Liver (tissue), 9 donors: Measurements from ENCODE around the gene MDP1. TPM values are rescaled to one million over a fixed set of nuclear protein-coding genes. Genes with fewer than 3 reads are reported as not detected.
"Not testable (repeated sequence)": the region's sequence is repeated elsewhere in the genome, so short reads cannot be mapped to it uniquely, and the experiment has no call there.

Experiments
- DNase-seq: peaks from one replicate; pipeline ENCODE4 v3.0.0-alpha.2; 2017; ENCODE audit warnings: low spot score
- H3K27ac ChIP-seq, 2 donors: one replicate each; pipeline ENCODE4 v1.7.0; 2013; ENCODE audit warnings: inconsistent platforms in 2 of 2, low read length in 2 of 2, control low read depth in 1 of 2, low read depth in 1 of 2, mild to moderate bottlenecking in 1 of 2
- H3K27me3 ChIP-seq, 4 donors: one replicate each; pipeline versions ENCODE4 v1.6.1 to v1.7.0; 2013; ENCODE audit warnings: low read length in 3 of 4, inconsistent platforms in 1 of 4, mild to moderate bottlenecking in 1 of 4, moderate library complexity in 1 of 4; ENCODE audit not compliant: control insufficient read depth in 4 of 4, insufficient read depth in 4 of 4
- H3K36me3 ChIP-seq, 4 donors: one replicate each; pipeline versions ENCODE4 v1.6.1 to v1.7.0; 2013; ENCODE audit warnings: low read length in 3 of 4, mild to moderate bottlenecking in 3 of 4, low read depth in 1 of 4, moderate library complexity in 1 of 4; ENCODE audit not compliant: control insufficient read depth in 4 of 4, insufficient read depth in 3 of 4
- H3K4me1 ChIP-seq, 4 donors: one replicate each; pipeline versions ENCODE4 v1.6.1 to v1.7.0; 2013; ENCODE audit warnings: low read length in 3 of 4, mild to moderate bottlenecking in 3 of 4, moderate library complexity in 1 of 4; ENCODE audit not compliant: control insufficient read depth in 4 of 4, insufficient read depth in 4 of 4
- H3K4me3 ChIP-seq, 3 donors: one replicate each; pipeline versions ENCODE4 v1.6.1 to v1.7.0; 2013; ENCODE audit warnings: low read length in 3 of 3, control low read depth in 1 of 3, low read depth in 1 of 3, mild to moderate bottlenecking in 1 of 3
- H3K9ac ChIP-seq, 2 donors: one replicate each; pipeline ENCODE4 v1.7.0; 2013; ENCODE audit warnings: low read length in 2 of 2, mild to moderate bottlenecking in 2 of 2, moderate library complexity in 2 of 2, control low read depth in 1 of 2, low read depth in 1 of 2
- H3K9me3 ChIP-seq, 4 donors: one replicate each; pipeline versions ENCODE4 v1.6.1 to v1.7.0; 2013; ENCODE audit warnings: low read length in 3 of 4; ENCODE audit not compliant: control insufficient read depth in 4 of 4
- ATF3 ChIP-seq: IDR thresholded peaks from 2 replicates; pipeline ENCODE4 v1.6.1; 2016; ENCODE audit warnings: antibody characterized with exemption
- FOXA1 ChIP-seq: IDR thresholded peaks from 2 replicates; pipeline ENCODE4 v1.6.1; 2016; ENCODE audit warnings: antibody characterized with exemption
- FOXA2 ChIP-seq: IDR thresholded peaks from 2 replicates; pipeline ENCODE4 v1.6.1; 2016; ENCODE audit warnings: antibody characterized with exemption
- GABPA ChIP-seq, 2 donors: IDR thresholded peaks in 1 of 2; conservative IDR thresholded peaks in 1 of 2; 2 replicates each; pipeline ENCODE4 v1.6.1; 2016; ENCODE audit warnings: antibody characterized with exemption in 2 of 2, mild to moderate bottlenecking in 1 of 2, moderate library complexity in 1 of 2
- HNF4A ChIP-seq, 2 donors: conservative IDR thresholded peaks; 2 replicates each; pipeline ENCODE4 v1.6.1; 2016; ENCODE audit warnings: antibody characterized with exemption in 2 of 2, mild to moderate bottlenecking in 2 of 2
- JUND ChIP-seq, 2 donors: IDR thresholded peaks; 2 replicates each; pipeline ENCODE4 v1.6.1; 2016; ENCODE audit warnings: antibody characterized with exemption in 2 of 2
- MAX ChIP-seq: IDR thresholded peaks from 2 replicates; pipeline ENCODE4 v1.6.1; 2016; ENCODE audit warnings: antibody characterized with exemption
- NR2F2 ChIP-seq: IDR thresholded peaks from 2 replicates; pipeline ENCODE4 v1.6.1; 2016; ENCODE audit warnings: antibody characterized with exemption
- RAD21 ChIP-seq, 2 donors: IDR thresholded peaks; 2 replicates each; pipeline ENCODE4 v1.6.1; 2016; ENCODE audit warnings: antibody characterized with exemption in 2 of 2, mild to moderate bottlenecking in 2 of 2
- REST ChIP-seq: IDR thresholded peaks from 2 replicates; pipeline ENCODE4 v1.6.1; 2016; ENCODE audit warnings: antibody characterized with exemption, mild to moderate bottlenecking
- RXRA ChIP-seq, 2 donors: IDR thresholded peaks; 2 replicates each; pipeline ENCODE4 v1.6.1; 2017 to 2018; ENCODE audit warnings: antibody characterized with exemption in 2 of 2, mild to moderate bottlenecking in 1 of 2
- TAF1 ChIP-seq: conservative IDR thresholded peaks from 2 replicates; pipeline ENCODE4 v1.6.1; 2016; ENCODE audit warnings: antibody characterized with exemption, mild to moderate bottlenecking
- YY1 ChIP-seq: IDR thresholded peaks from 2 replicates; pipeline ENCODE4 v1.6.1; 2016; ENCODE audit warnings: antibody characterized with exemption, mild to moderate bottlenecking
- ZBTB33 ChIP-seq: IDR thresholded peaks from 2 replicates; pipeline ENCODE4 v1.6.1; 2016; ENCODE audit warnings: antibody characterized with exemption
- WGBS: extraction: QIAGEN DNeasy Blood & Tissue Kit; methylation state at CpG from one replicate; pipeline ENCODE4 v1.1.7; 2013; 5-methylcytosine and 5-hydroxymethylcytosine counted together
- polyA plus RNA-seq, 2 donors: library from polyadenylated mRNA; stranded (reverse) in 1 of 2; unstranded in 1 of 2; fragments of 200-250 nt in 1 of 2; fragments of >200 nt in 1 of 2; fragmentation: Nextera tagmentation in 1 of 2; extraction: Ambion mirVana in 1 of 2; gene quantifications; one replicate each; pipeline versions ENCODE4 v1.2.1 to v1.2.3, GENCODE V29; 2013 to 2015
- total RNA-seq, 2 donors: library from RNA; depleted of rRNA; stranded (reverse); fragments of >200 nt; gene quantifications; one replicate each; pipeline ENCODE4 v1.2.3, GENCODE V29; 2014
- TF ChIP-seq, protein P1 (sequence below): fragments of 150-350 bp; IDR thresholded peaks from 2 replicates; pipeline ENCODE4 v1.5.1; 2017; ENCODE audit warnings: improper control_type of control experiment, low read depth, low read length; ENCODE audit not compliant: missing input control
- donor health status: healthy.
- donor health status: healthy.
- donor health status: healthy.
- donor health status: healthy.
- donor health status: healthy.

Gene MDP1
- total and polyA plus RNA-seq, 4 donors, result 3.2 to 13.4 (median 7.0) TPM

DNA sequence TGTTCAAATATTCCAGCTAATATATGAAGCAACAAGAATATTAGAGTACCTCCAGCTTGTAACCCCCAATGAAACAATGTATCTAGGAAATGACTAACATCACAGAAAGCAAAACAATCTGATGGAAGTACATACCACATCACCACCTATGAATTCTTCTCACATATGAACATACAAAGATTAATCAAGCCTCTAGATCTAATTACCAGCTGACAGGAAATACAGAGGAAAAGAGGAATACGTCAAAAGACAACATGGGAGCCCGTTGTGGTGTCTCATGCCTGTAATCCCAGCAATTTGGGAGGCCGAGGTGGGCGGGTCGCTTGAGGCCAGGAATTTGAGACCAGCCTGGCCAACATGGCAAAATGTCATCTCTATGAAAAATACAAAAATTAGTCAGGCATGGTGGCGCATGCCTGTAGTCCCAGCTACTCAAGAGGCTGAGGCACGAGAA is 8.8 kb upstream of the MDP1 start:
- no peaks in the 10 kb centered on the region for H3K27me3 ChIP-seq
- no peak overlapping the region for H3K4me3 ChIP-seq
- H3K36me3 ChIP-seq, result peaks cover 0 to 4% (median 2%) of the 10 kb centered on the region in 4 donors
- no peak overlapping the region for H3K27ac ChIP-seq
- no peaks in the 10 kb centered on the region for H3K9me3 ChIP-seq
- no peak for DNase-seq
- H3K4me1 ChIP-seq, result peaks cover 0 to 5% (median 4%) of the 10 kb centered on the region in 4 donors
- TF ChIP-seq GABPA (IDR thresholded peaks at IDR 0.05 in 1 of 2, conservative IDR thresholded peaks at IDR 0.05 in 1 of 2) (no peak), ZBTB33 (no peak), RXRA (IDR thresholded peaks at IDR 0.05) (no peak)
- whole genome bisulfite sequencing, result 95% methylated on average over 7 of the region's 7 CpGs
- H3K9ac ChIP-seq, result no peak overlapping the region

GRCh38 chr14:24222987-24223386 is 7.1 kb upstream of the MDP1 start:
- H3K4me1 ChIP-seq, H3K9me3 ChIP-seq, H3K27ac ChIP-seq, H3K36me3 ChIP-seq, H3K4me3 ChIP-seq, DNase-seq, H3K9ac ChIP-seq, H3K27me3 ChIP-seq: not testable (repeated sequence)
- 99% methylated on average over 4 of the region's 4 CpGs for WGBS

GRCh38 chr14:24219521-24219920 is 3.7 kb upstream of the MDP1 start:
- no peak overlapping the region for H3K4me3 ChIP-seq
- TF ChIP-seq FOXA1 (no peak), ATF3 (no peak), REST (no peak), YY1 (no peak), NR2F2 (no peak), TAF1 (no peak), FOXA2 (no peak), ZBTB33 (no peak), RXRA (IDR thresholded peaks at IDR 0.05) (no peak), HNF4A (conservative IDR thresholded peaks at IDR 0.05) (no peak), MAX (no peak), JUND (IDR thresholded peaks at IDR 0.05) (no peak), RAD21 (IDR thresholded peaks at IDR 0.05) (no peak), GABPA (IDR thresholded peaks at IDR 0.05 in 1 of 2, conservative IDR thresholded peaks at IDR 0.05 in 1 of 2) (no peak)
- TF ChIP-seq, protein P1, sequence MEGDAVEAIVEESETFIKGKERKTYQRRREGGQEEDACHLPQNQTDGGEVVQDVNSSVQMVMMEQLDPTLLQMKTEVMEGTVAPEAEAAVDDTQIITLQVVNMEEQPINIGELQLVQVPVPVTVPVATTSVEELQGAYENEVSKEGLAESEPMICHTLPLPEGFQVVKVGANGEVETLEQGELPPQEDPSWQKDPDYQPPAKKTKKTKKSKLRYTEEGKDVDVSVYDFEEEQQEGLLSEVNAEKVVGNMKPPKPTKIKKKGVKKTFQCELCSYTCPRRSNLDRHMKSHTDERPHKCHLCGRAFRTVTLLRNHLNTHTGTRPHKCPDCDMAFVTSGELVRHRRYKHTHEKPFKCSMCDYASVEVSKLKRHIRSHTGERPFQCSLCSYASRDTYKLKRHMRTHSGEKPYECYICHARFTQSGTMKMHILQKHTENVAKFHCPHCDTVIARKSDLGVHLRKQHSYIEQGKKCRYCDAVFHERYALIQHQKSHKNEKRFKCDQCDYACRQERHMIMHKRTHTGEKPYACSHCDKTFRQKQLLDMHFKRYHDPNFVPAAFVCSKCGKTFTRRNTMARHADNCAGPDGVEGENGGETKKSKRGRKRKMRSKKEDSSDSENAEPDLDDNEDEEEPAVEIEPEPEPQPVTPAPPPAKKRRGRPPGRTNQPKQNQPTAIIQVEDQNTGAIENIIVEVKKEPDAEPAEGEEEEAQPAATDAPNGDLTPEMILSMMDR, result no peak
- no peaks in the 10 kb centered on the region for H3K27me3 ChIP-seq
- H3K36me3 ChIP-seq, result peaks cover 0 to 5% (median under 1%) of the 10 kb centered on the region in 4 donors
- no peak overlapping the region for H3K9ac ChIP-seq
- no peak overlapping the region for H3K27ac ChIP-seq
- DNase-seq, result no peak
- WGBS, result 63% methylated on average over 3 of the region's 3 CpGs
- peaks cover 0 to 12% (median 6%) of the 10 kb centered on the region in 4 donors for H3K4me1 ChIP-seq
- no peaks in the 10 kb centered on the region for H3K9me3 ChIP-seq
